GM19467 (cell line): Measurements from ENCODE around the gene ZNF536.
"Not testable (repeated sequence)": the region's sequence is repeated elsewhere in the genome, so short reads cannot be mapped to it uniquely, and the experiment has no call there.

Experiments
- ATAC-seq: cut with Tn5 transposase; IDR thresholded peaks from one replicate; pipeline ENCODE4 v1.9.1; 2021; ENCODE audit warnings: mild to moderate bottlenecking, moderate library complexity; ENCODE audit not compliant: unreplicated experiment

Gene ZNF536

GRCh38 chr19:30386551-30387143 is 14.5 kb downstream of the ZNF536 start:
- no peak for ATAC-seq

GRCh38 chr19:30387311-30388115 is 15.3 kb downstream of the ZNF536 start:
- ATAC-seq: no peak

- ATAC-seq: no peak
Measured at GRCh38 chr19:30388327-30388726, 16.1 kb downstream of the ZNF536 start.

GRCh38 chr19:30388819-30389218 is 16.6 kb downstream of the ZNF536 start:
- no peak for ATAC-seq

- no peak for ATAC-seq
Measured at GRCh38 chr19:30390356-30390988, 18.3 kb downstream of the ZNF536 start.

- no peak for ATAC-seq
Measured at GRCh38 chr19:30391052-30391451, 18.9 kb downstream of the ZNF536 start.

- no peak for ATAC-seq
Measured at GRCh38 chr19:30391554-30392551, 19.7 kb downstream of the ZNF536 start.

- no peak for ATAC-seq
Measured at GRCh38 chr19:30393046-30393445, 20.9 kb downstream of the ZNF536 start.

GRCh38 chr19:30393729-30394480 is 21.7 kb downstream of the ZNF536 start:
- no peak for ATAC-seq

- no peak for ATAC-seq
Measured at GRCh38 chr19:30394481-30395151, 22.4 kb downstream of the ZNF536 start.

GRCh38 chr19:30395283-30395682 is 23.1 kb downstream of the ZNF536 start:
- no peak for ATAC-seq

GRCh38 chr19:30398539-30398938 is 26.4 kb downstream of the ZNF536 start:
- not testable (repeated sequence) for ATAC-seq

GRCh38 chr19:30401956-30402355 is 29.8 kb downstream of the ZNF536 start:
- ATAC-seq: no peak

- no peak for ATAC-seq
Measured at GRCh38 chr19:30402436-30403202, 30.4 kb downstream of the ZNF536 start.

GRCh38 chr19:30403203-30403985 is 31.2 kb downstream of the ZNF536 start:
- ATAC-seq: no peak

- no peak for ATAC-seq
Measured at GRCh38 chr19:30406220-30407067, 34.3 kb downstream of the ZNF536 start.

GRCh38 chr19:30407068-30407709 is 35.0 kb downstream of the ZNF536 start:
- ATAC-seq: no peak
